CD4-positive, alpha-beta T cell treated with Interleukin-12 subunit alpha and Interleukin-12 subunit beta, for 1 hour (primary cell): Measurements from ENCODE around the gene RHOU.
"Not testable (repeated sequence)": the region's sequence is repeated elsewhere in the genome, so short reads cannot be mapped to it uniquely, and the experiment has no call there.

ENCODE experiments used
- DNase-seq: peaks from one replicate; pipeline ENCODE4 v3.0.0-alpha.2; 2020

The RHOU gene

GRCh38 chr1:228734881-228735801, at the start of gene RHOU:
TSS of gene RHOU (plus strand) at chr1:228735479. CDS start at chr1:228735743, 264 bp downstream.
- peak; percentile 78 for DNase-seq

DNA sequence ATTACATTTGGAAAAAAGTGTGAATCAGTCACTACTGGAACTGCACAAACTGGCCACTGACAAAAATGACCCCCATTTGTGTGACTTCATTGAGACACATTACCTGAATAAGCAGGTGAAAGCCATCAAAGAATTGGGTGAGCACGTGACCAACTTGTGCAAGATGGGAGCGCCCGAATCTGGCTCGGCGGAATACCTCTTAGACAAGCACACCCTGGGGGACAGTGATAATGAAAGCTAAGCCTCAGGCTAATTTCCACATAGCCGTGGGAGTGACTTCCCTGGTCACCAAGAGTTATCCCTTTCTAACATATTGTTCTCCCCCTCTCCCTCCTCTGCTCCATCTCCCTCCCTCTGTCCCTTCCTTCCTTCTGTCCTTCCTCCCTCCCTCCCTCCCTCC, 47.7 kb upstream of the RHOU start:
- no peak for DNase-seq

DNA sequence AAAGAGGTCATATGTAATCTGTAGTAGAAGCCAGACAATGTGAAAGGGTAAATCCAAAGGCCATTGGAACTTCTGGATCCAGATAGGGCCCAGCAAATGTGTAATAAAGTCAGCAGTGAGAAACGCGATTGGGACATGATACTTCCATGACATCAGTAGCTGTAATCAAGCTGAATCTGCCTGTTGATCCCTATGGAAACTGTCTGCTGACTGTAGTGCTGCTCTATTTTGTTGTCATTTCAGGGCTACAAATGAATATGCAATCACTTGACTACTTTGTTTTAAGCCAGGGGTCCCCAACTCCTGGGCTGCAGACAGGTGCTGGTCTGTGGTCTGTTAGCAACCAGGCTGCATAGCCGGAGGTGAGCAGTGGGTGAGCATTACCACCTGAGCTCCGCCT, 46.0 kb upstream of the RHOU start:
- DNase-seq = no peak

- DNase-seq = no peak
Measured at GRCh38 chr1:228691211-228691610, 44.1 kb upstream of the RHOU start.

DNA sequence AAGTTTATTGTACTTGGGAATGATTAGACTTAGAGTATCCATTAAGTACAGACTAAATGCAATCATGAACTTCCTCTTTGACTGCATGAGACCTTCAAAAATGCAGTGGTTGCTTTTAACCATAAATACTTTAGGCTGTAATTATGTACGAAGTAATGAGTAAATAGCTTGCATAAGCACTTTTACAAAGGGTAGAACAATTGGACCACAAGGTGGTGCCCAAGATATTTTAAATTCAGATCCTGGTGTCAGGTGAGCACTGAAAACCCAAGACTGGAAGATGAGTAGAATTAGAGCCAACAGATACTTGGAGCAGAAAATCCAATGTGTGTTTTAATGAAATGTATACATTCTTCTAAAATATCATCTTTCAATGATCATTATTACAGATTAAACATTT, 43.4 kb upstream of the RHOU start:
- DNase-seq = peak; percentile 52

GRCh38 chr1:228694447-228694846, 40.8 kb upstream of the RHOU start:
- DNase-seq = not testable (repeated sequence)

GRCh38 chr1:228695015-228695955, 40.0 kb upstream of the RHOU start:
- no peak for DNase-seq

DNA sequence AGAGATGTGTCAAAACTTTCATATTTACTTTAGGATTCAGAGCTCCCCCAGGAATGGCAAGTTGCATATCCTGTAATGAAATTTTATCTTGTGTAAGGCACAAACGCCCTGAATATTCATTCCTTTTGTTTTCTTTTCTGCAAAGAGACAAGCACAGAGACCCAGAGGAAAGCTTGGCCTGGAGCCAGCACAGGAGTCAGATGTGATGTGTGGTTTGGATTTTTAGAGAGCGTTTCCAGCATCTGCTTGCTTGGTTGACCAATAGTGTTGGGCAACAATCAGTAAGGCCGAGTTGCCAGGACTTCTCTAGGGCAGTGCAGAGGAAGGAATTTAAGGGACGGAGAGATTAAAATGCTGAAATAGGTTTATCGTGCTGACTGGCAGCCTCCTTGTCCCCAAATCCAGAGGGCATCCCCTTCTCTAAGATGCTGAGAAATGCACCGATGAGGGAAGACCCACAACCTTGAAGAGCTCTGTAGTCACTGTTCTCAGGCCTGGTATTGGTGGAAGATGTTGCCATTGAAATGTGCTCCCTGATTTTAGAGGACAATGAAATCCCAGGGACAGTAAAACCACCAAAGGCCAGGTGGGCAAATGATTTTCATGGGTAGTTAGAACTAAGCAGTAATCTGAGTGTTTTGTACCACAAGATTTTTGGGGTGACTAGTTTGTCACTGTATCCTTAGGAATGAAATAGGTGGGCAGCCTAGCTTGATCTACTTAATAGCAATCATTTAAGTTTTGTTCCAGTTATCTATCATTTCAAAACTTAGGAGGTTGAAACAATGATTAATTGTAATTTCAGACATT, 37.9 kb upstream of the RHOU start:
- no peak for DNase-seq

DNA sequence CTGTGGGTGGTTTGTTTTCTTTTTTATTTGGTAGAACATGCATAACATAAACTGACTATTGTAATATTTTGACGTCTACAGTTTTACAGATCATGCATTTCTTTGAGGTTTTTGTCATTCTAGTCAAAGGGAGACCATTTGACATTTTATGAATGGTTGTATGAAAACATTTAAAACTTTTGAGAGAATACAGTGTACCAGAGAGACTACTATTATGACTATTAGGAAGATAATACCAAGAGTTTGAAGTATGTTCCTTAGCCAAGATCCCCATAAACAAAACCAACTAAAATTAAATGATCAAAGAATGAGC, 37.3 kb upstream of the RHOU start:
- no peak for DNase-seq

DNA sequence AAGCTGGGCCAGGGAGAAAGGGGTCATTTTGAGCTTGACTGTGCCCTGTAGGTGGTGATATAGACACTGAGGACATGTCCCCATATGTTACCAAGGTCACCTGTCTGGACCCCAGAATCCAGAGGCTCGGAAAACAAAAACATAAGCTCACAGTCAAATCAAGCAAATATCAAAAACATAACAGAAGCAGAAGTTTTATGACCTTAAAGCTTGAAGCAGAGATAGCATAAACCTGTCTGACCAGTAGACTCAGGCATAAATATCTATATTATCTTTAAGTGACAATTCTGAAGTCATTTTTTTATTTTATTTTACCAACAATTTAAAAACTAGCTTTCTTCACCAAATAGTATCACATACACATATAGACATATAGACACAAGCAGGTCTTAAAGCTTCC, 32.8 kb upstream of the RHOU start:
- no peak for DNase-seq

GRCh38 chr1:228706305-228706704, 29.0 kb upstream of the RHOU start:
- no peak for DNase-seq

GRCh38 chr1:228717081-228717480, 18.2 kb upstream of the RHOU start:
- no peak for DNase-seq

DNA sequence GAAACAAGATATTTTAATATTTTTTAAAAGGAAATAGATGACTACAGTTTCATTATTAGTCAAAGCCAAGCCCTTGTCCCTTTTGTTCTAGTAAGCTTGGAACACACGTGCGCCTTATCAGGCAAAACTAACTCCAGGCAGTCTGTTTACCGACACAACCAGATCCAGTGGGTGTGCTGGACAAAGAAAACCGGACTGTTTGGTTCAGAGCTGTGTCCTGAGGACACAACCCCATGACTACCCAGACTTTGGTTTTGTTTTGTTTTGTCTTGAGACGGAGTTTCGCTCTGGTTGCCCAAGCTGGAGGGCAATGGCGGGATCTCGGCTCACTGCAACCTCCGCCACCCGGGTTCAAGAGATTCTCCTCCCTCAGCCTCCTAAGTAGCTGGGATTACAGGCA, 13.9 kb upstream of the RHOU start:
- DNase-seq = no peak

- no peak for DNase-seq
Measured at GRCh38 chr1:228723287-228723686, 12.0 kb upstream of the RHOU start.

DNA sequence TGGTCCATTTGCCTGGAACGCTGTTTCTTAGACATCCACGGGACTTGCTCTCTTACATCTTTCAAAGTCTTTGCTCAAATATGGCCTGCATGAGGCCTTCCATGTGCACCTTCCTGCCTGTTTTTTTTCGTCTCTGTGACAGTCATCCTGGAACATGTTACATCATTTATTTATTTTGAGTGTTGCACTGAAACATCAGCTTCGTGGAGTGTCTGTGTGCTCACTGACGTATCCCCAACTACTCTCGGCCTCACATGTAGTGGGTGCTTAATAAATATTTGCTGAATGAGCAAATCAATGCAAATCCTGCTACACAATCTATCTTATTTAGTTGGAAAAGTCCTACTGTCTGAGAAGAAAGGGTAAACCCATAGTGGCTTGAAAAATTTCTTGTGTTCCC, 11.4 kb upstream of the RHOU start:
- DNase-seq = no peak

GRCh38 chr1:228725178-228725577, 10.1 kb upstream of the RHOU start:
- DNase-seq = no peak

- DNase-seq = no peak
Measured at GRCh38 chr1:228727681-228728171, 7.6 kb upstream of the RHOU start.

GRCh38 chr1:228732426-228732825, 2.9 kb upstream of the RHOU start:
- no peak for DNase-seq

DNA sequence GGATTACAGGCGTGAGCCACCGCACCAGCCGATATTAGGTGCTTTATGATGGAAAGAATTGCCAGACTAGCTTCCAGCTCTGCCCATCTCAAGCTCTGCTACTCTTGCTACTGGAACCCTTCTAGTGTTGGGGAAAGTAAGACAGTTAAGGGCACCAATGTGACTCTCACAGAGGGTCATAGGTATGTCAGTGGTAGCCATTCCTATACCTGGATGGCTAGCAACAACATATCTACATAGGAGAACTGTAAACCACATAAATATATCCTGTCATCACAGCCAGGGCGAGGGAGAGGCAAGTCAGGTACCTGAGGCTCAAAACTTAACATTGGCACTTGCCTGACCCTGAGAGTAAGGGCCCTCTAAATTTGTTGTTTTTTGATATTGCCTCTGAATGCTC, 1.7 kb upstream of the RHOU start:
- no peak for DNase-seq

DNA sequence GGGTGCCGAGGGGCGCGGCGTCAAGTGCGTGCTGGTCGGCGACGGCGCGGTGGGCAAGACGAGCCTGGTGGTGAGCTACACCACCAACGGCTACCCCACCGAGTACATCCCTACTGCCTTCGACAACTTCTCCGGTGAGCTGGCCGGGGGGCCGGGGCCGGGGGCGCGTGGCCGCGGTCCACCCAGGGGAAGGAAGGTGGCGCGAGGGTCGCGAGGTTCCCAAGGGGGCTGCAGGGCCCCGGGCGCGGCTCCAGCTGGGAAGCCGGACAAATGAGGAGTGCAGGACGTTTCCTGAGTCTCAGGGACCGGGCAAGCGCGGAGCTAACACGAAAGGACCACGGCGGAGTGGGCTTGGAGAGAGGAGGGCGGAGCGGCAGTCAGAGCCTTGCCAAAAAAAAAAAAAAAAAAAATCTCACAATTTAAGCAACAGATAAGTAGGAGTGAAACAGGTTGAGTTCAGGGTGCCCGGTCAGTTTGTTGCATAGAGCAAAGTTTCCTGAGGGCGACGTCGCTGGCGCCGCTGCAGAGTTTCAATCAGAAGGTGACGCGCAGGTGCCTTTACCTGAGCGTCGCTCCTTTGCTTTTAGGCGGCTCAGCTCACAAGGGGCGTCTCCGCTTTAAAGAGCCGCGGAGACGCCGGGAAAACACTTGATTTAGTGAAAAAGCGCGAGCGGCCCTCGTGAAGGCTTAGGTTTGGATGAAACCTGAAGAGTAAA, 750 bp downstream of the RHOU start:
- peak; percentile 39 for DNase-seq

GRCh38 chr1:228736844-228737445, 1.7 kb downstream of the RHOU start:
- no peak for DNase-seq

DNA sequence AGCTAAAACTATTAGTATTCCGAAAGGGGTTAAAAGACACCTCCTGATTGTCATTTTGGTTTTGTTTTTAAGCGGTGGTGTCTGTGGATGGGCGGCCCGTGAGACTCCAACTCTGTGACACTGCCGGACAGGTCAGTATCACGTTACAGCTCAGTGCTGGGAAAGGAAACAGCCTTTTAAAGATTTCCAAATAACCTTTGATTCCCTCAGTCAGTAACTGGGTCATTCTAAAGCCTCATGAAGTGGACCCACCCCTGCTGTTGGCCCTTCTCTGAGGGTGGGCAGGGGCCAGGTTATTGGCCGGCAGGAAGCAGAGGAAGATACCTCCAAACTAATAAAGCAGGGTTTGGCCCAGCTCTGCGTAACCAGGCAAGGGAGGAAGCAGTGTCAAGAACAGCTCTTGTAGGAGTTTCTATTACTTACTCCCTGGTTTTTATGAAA, 2.3 kb downstream of the RHOU start:
- DNase-seq = peak; percentile 5
